Islet of Langerhans (tissue), 1 donor: ENCODE measurements around the gene PGAP6.
"Not testable (repeated sequence)": the region's sequence is repeated elsewhere in the genome, so short reads cannot be mapped to it uniquely, and the experiment has no call there.

ENCODE experiments used
- FAIRE-seq: peaks from one replicate; lab custom pipeline; 2011; peaks lifted over from hg19 to GRCh38; lab: Jason Lieb, UNC

Gene PGAP6

GRCh38 chr16:348495-348894, 33.3 kb downstream of the PGAP6 start:
- FAIRE-seq = not testable (repeated sequence)

DNA sequence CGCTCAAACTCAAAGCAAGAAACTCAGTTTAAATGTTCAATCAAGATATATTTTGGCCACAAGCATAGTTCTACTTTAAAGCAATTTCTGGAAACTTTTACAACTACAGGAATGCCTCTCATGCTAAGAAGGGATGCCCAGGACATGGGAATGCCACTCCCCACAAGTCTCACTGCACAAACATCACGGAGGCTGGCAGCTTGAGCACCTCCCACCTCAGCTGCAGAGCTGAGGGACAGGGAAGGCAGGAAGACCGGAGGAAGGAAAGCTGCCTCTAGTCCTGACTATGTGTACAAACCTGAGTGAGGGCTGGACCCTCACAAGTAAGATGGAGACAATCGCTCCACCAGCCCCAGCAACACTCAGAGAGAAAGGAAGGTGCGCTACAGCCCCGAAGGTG, 34.6 kb downstream of the PGAP6 start:
- FAIRE-seq = no peak

- no peak for FAIRE-seq
Measured at GRCh38 chr16:346587-346986, 35.2 kb downstream of the PGAP6 start.

GRCh38 chr16:345772-346171, 36.0 kb downstream of the PGAP6 start:
- FAIRE-seq = no peak

DNA sequence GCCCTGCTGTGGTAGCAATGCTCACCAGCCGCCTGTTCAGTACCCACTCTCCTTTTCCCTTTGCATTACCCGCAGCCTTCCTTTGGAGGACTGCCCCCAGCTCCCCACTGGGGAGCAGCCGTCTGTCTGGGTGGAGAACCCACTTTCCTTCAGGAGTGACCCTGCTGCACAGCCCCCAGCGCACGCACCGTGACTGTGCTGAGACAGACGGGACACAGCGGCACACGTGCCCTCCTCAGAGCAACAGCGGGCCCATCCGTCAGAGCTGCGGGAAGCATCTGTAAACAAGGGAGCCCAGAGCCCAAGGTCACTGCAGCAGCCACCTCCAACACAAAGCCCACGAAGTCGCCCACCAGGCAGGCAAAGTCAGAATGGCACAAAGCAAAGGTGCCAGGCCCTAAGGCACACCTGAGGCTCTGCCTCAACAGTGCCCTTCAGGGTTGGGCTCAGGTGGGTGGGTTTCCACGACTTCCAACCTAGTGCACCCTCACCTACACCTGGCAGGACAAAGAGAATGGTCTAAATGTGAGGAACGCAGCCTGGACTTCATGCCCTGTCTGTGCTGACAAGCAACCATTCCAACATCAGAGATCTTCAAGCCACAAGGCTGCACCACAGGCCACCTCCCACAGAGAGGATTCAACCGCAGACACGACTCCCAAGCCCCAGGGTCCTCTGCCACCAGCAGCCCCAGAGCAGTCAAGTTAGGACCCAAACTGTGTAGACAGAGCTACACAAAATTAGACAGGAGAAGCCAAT, 39.1 kb downstream of the PGAP6 start:
- no peak for FAIRE-seq

- not testable (repeated sequence) for FAIRE-seq
Measured at GRCh38 chr16:341974-342336, 39.8 kb downstream of the PGAP6 start.

DNA sequence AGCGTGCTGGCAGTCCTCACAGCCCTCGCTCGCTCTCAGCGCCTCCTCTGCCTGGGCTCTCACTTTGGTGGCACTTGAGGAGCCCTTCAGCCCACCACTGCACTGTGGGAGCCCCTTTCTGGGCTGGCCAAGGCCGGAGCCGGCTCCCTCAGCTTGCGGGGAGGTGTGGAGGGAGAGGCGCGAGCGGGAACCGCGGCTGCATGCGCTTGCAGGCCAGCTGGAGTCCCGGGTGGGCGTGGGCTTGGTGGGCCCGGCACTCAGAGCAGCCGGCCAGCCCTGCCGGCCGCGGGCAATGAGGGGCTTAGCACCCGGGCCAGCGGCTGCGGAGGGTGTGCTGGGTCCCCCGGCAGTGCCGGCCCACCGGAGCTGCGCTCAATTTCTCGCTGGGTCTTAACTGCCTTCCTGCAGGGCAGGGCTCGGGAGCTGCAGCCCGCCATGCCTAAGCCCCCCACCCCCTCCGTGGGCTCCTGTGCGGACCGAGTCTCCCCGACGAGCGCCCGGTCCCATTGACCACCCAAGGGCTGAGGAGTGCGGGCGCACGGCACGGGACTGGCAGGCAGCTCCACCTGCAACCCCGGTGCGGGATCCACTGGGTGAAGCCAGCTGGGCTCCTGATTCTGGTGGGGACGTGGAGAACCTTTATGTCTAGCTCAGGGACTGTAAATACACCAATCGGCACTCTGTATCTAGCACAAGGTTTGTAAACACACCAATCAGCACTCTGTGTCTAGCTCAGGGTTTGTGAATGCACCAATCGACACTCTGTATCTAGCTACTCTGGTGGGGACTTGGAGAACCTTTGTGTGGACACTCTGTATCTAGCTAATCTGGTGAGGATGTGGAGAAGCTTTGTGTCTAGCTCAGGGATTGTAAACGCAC, 40.4 kb downstream of the PGAP6 start:
- FAIRE-seq = not testable (repeated sequence)

DNA sequence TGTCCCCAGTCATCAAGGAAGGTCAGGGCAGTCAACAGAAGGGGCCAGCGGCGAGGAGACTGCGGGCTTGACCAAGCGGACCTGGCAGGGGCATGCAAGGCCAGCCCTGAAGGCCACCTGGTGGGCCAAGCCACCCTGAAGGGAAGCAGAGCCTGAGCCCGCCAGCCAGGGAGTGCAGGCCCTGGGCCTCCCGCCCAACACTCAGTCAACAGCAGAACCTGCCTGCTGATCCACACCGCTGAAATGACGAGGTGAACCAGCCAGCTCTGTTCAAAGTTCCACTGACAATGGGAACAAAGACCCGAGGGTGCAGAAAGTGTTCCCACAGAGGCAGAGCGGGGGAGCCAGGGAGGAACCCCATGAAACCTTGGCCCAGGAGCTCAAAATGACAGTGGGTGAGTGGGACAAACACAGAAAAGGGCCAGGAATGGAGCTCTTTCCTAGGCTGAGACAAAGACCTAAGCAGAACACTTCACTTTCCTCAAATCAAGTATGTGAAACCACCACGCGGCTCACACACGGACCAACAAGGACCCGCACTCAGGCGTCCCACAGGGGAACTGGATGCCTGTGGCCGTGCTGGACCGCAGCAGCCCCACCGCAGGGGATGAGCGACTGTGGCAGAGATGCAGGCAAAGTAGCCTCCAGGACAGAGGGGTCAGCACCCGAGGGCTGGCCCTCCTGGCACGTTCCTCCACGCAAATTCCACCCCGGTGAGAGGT, 41.2 kb downstream of the PGAP6 start:
- no peak for FAIRE-seq

- no peak for FAIRE-seq
Measured at GRCh38 chr16:339680-340079, 42.1 kb downstream of the PGAP6 start.

- no peak for FAIRE-seq
Measured at GRCh38 chr16:337975-338575, 43.7 kb downstream of the PGAP6 start.

DNA sequence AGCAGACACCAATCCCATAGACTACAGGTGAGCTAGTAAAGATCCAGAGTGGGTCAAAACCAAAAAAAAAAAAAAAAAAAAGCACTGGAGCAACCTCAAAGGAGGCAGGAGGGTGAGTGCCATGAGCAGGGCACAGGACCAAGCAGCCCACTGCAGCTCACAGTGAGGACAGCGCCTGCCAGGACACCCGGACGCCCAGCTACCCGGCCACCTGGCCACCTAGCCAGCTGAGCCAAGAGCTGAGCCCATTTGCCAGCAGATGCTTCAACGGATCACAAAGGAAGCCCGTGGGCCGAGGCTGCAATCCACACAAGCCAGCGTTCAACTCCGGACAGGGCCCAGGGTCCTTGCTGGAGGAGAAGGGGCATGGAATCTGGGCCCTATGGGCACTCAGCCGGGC, 44.3 kb downstream of the PGAP6 start:
- no peak for FAIRE-seq

DNA sequence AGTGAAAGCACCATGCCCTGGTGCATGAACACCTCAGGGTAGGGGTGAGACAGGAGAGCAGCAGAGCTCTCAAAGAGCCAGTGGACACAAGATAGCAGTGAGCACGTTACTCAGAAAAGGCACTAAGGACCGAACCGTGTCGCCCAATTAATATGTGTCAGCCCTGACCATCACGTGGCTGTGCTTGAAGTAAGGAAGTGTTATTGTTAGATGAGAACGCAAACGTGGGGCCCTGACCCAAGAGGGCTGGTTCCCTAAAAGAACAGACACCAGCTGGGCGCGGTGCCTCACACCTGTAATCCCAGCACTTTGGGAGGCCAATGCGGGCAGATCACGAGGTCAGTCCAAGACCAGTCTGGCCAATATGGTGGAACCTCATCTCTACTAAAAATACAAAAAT, 45.5 kb downstream of the PGAP6 start:
- no peak for FAIRE-seq

DNA sequence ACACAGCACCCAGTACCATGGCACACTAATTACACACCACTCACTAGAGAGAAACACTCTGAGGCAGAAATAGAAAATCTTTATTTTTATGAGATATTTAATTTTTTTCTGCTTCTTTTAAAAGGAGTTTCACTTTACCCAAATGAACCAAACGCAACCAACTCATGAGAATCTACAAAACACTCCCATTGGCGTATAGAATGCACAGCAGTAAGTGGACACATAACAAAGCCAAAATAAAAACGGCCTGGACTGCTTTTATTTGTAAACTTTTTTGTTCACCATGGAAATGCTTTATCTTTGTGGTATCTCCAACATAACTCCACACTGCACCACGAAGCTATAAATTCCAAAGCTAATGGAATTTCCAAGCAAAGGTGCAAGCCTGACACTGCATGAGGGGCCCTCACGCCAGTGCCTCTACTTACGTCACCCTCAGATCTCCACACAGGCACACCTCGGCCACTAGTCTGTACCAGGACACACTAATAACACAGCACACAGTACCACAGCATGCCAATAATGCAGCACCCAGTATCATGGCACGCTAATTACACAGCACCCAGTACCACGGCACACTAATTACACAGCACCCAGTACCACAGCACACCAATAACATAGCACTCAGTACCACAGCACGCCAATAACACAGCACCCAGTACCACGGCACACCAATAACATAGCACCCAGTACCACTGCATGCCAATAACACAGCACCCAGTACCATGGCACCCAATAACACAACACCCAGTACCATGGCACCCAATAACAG, 46.7 kb downstream of the PGAP6 start:
- not testable (repeated sequence) for FAIRE-seq

GRCh38 chr16:334164-334832, 47.5 kb downstream of the PGAP6 start:
- FAIRE-seq = not testable (repeated sequence)

- no peak for FAIRE-seq
Measured at GRCh38 chr16:333406-334094, 48.2 kb downstream of the PGAP6 start.

DNA sequence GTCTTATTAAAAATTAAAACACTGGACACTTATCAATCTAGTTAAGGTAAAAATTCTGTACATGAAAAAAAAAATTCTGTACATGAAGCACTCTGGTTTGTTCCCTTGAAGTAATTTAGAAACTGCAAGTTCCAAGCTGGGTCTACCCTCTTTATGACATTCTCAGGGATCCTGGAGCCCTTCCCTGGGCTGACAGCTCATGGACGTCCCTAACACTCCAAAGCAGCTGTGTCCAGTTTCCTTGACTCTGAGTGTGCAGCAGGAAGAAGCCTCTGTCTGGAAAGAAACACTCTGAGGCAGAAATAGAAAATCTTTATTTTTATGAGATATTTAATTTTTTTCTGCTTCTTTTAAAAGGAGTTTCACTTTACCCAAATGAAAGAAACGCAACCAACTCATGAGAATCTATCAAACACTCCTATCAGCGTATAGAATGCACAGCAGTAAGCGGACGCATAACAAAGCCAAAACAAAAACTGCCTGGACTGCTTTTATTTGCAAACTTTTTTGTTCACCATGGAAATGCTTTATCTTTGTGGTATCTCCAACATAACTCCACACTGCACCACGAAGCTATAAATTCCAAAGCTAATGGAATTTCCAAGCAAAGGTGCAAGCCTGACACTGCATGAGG, 50.5 kb downstream of the PGAP6 start:
- FAIRE-seq = not testable (repeated sequence)

GRCh38 chr16:330741-331140, 51.0 kb downstream of the PGAP6 start:
- FAIRE-seq = no peak

DNA sequence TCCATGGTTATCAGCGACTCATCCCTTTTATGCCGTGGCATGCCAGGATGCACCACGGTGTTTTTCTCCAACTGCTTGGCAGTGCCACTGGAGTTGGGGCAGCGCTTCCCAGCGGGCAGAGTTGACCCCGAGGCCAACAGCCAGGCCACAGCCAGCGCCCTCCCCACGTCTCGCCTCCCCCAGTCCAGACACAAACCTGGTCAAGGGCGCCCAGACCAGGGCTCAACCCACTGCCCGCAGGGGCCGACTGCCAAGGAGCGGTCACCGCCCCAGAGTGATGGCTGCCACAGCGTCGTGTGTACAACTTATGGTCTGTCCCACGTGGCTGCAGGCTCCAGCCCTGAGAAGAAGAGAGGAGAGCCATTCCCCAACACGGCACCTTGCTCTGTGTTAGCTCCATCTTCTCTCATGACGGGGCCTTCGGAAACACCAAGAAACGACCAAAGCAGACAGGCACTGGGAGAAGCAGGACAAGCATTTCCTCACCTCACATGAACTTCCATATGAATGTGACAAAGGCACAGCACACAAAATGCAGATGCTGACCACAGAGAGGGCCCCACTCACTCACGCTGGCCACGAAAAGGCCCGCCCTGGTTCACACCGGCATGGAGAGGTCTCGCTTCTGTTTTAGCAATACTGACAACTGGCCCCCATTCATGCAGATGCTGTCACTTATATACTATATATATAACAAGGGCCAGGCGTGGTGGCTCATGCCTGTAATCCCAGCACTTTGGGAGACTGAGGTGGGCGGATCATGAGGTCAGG, 56.2 kb downstream of the PGAP6 start:
- no peak for FAIRE-seq
